Activated CD8-positive, alpha-beta memory T cell treated with anti-CD3 and anti-CD28 coated beads, Interleukin-2, amount 50 U/mL, for 24 hours (primary cell): ENCODE measurements around the gene PMS2.
"Not testable (repeated sequence)": the region's sequence is repeated elsewhere in the genome, so short reads cannot be mapped to it uniquely, and the experiment has no call there.

ENCODE experiments used
- DNase-seq: peaks from one replicate; pipeline ENCODE4 v3.0.0-alpha.2; 2020; ENCODE audit errors: extremely low read depth

Gene PMS2

DNA sequence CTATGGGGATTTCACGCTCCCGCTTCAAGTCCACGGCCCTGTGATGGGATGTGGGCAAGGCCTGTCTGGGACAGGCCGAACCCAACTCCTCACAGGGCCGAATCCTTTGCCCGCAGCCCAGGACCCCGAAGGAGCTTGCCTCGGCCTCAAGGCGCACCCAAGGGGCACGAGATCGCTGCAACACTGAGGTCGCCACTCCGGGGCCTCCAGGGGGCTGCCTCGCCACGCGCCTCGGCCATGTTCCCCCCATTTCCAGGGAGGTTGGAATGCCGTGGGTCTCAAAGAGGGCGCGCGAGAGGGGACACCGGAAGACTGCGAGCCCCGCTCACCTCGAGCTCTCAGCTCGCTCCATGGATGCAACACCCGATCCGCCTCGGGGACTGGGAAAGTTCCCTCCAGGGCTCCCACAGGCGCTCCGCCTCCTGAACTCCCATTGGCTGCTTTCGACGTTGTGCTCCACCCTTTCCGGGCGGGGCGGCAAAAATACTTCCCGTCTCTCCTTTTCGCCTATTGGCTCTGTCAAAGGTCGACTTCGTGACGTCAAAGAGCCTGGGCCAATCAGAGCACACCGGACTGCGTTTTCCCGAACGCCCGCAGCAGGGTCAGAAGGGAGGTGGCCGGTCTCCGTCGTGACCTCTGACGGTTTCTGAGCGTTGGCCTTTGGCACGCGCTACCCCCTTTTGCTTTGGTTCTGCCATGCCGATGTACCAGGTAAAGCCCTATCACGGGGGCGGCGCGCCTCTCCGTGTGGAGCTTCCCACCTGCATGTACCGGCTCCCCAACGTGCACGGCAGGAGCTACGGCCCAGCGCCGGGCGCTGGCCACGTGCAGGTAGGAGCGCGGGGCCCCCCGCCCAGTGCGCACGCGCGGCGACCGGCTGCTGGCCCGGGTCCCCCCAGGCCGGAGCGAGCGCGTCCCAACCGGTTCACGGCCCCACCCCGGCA lies at the start of gene PMS2, which contains the start of gene AIMP2:
TSS of gene PMS2 (minus strand) at position 382 of the 944 bp plus-strand sequence. CDS start at position 352, 30 bp downstream.
TSS of gene AIMP2 (plus strand) at position 605 of the 944 bp plus-strand sequence. CDS start at position 697, 92 bp downstream.
- DNase-seq = peak; percentile 95

- no peak for DNase-seq
Observed at GRCh38 chr7:6057316-6058129, 48.7 kb upstream of the PMS2 start.

DNA sequence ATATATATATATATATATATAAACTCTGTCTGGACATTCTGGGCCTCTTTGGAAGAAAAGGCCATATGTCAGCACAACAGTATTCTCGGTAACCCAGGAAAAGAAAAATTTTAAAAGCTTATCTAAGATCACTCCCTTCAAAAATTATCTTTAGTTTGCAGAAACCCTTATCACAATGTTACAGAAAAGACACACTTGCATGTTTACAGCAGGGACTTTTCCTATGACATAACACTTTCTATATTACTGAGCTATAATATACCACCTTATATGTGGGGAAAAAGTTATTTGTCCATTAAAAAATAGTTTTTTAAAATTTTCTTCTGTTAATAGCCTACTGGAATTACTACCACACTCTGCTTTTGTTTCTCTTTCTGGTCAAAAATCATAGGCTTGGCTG lies 47.8 kb upstream of the PMS2 start:
- no peak for DNase-seq

- DNase-seq = not testable (repeated sequence)
Observed at GRCh38 chr7:6051185-6051584, 42.3 kb upstream of the PMS2 start.

GRCh38 chr7:6049780-6050179 lies 40.9 kb upstream of the PMS2 start:
- DNase-seq = no peak

DNA sequence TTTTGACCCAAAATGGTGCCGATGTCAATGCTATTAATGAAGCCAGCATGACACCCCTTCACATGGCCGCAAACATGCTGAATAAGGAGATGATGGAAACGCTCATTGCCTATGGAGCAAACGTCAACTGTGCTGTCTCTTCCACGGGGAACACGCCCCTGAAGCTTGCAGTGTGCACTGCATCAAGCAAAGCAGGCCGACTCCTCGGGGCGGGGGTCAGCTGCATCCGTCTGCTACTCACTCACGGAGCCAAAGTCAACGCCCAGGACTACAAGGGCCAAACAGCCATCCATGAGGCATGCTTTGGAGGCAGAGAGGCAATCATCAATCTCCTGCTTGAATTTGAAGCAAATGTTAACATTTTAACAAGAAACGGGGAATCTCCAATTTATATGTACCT lies 26.8 kb upstream of the PMS2 start:
- no peak for DNase-seq

GRCh38 chr7:6035165-6035564 lies 26.3 kb upstream of the PMS2 start:
- no peak for DNase-seq

DNA sequence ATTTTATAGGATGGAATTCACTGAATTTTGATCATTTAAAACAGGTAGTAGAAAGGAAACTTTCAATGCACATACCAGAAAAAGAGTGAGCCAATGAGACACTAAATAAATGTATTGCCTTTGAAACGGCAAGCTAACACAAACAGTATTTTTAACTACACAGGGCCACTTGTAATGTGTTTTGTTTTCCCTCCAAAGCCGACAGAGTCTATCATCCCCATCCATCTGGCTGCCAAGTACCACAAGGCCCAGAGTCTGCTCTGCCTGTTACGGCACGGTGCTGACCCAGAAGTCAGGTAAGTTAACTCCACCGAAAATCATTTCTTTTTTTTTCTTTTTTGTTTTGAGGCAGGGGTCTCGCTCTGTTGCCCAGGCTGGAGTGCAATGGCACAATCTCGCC lies 23.8 kb upstream of the PMS2 start:
- no peak for DNase-seq

- DNase-seq = no peak
Observed at GRCh38 chr7:6032167-6032566, 23.3 kb upstream of the PMS2 start.

DNA sequence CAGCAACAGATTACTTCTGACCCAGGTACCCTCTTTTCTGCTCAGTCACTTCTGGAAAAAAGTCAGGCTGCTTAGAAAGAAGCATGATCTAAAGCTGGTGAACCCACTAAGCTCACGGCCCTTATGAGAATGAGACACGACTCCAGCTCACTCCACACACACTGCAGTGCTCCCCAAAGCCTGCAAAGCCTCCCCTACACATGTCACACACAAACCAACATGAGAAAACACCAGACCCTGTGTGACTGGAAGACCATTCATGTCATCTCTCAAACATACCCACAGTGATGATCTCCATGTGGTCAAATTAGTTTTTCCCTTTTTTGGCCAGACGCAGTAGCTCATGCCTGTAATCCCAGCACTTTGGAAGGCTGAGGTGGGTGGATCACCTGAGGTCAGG lies 22.7 kb upstream of the PMS2 start:
- DNase-seq = no peak

DNA sequence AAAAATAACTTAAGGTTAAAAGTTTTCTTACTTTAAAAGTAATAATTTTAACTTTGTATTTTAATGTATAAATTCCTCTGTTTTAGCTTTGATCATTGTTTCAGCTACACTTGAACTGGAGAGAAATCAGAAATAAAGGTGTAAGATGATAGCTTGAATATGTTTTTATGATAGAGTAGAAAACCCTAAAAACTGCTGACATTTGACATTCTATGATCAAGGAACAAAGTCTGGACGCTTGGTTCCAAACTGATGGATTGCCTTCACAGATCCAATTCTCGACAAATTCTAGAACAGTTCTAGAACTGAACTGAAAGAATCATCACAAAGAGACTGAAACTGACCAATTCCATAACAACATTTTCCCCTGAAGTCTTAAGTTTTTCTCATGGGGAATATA lies 22.1 kb upstream of the PMS2 start, which contains the start of gene ANKRD61:
TSS of gene ANKRD61 (plus strand) at position 389 of the 400 bp plus-strand sequence. CDS start at position 389, 0 bp downstream.
- no peak for DNase-seq

GRCh38 chr7:6028563-6028962 lies 19.7 kb upstream of the PMS2 start:
- no peak for DNase-seq

- DNase-seq = no peak
Observed at GRCh38 chr7:6027806-6028365, 19.0 kb upstream of the PMS2 start.

GRCh38 chr7:6026820-6027311 lies 18.0 kb upstream of the PMS2 start:
- DNase-seq = no peak

DNA sequence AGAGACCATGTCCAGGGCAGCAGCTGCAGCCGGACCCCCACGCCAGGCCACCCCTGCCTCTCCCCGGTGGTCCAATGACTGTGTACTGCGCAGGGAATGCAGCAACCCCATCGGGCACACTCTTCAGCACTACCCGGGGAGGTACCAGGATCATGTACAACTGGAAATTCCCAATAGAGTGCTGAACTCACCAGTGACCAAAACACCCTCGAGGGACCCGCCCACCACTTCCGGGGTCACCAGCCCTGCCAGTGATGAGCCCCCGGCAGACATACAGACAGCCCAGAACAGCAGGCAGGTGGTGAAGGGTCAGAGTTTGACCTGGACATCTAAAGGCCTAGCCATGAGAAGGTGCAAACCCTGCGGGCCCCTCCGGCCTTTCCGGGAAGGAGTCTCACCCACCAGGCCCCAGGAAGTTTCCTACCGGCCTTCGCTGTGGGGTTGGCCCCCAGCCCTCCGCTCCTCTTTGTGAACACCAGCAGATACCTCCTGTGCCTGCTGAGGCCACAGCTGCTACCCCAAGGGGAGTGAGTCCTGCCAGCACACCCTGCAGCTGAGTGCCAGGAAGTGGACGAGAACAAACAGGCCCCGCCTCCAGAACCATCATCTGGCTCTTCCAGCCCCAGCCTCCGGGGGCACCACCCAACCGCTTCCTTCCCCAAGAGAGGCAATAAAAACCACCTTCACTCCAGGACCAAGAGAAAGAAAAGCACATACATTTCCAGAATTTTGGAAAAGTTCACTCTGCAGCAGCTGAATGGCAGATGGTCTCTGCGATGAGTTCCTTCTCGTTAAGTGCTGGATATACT lies 17.4 kb upstream of the PMS2 start:
- peak; percentile 30 for DNase-seq

GRCh38 chr7:6023974-6024435 lies 15.2 kb upstream of the PMS2 start:
- no peak for DNase-seq

GRCh38 chr7:6022707-6023106 lies 13.9 kb upstream of the PMS2 start:
- no peak for DNase-seq

- DNase-seq = no peak
Observed at GRCh38 chr7:6020371-6021286, 11.8 kb upstream of the PMS2 start.

- no peak for DNase-seq
Observed at GRCh38 chr7:6016653-6016966, 7.8 kb upstream of the PMS2 start.
